Mucosa of gallbladder (tissue), 1 donor: ENCODE measurements around the gene NOM1. TPM values are rescaled to one million over a fixed set of nuclear protein-coding genes. Genes with fewer than 3 reads are reported as not detected.

Source experiments
- DNase-seq: peaks from one replicate; pipeline ENCODE4 v3.0.0-alpha.2; 2020; ENCODE audit warnings: low spot score
- total RNA-seq: library from RNA; stranded (reverse); gene quantifications from one replicate; pipeline ENCODE4 v1.2.1, GENCODE V29; 2021
- donor health status: DM: no; HTN: no; CAD: no.

NOM1 gene
- total RNA-seq, 1 donor from 2014 or later = 12.8 TPM

- DNase-seq = no peak
Measured at GRCh38 chr7:157017603-157018327, 68.3 kb downstream of the NOM1 start.

DNA sequence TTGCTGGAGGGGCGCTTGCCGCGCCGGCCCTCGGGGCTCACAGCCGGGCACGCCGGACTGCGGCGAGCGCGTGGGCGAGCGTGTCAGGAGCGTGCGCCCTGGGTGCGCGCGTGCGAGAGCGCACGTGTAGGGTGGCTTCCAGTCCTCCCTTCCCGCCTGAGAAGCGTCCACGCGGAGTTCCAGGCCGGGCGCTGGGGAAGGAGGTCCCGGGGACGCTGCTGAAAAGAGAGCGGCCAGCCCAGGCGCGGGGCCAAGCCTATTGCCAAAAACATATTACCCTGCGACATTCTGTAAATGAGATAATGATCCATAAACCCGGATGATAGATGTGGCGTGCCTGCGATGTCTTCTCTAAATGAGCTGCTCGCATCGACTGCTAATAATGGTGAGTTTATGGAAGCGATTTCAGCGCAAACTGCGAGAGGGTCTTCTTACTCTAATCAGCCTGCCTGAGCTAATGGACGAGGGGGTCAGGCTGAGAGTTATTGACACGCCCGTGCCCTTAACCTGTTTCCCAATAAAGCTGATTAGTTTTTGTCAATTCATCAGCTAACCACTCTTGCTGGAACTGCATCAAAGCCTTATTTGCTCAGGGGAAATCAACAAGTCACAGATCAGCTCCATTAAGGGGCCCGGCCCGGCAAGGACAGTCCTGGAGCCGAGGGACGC lies 69.0 kb downstream of the NOM1 start:
- DNase-seq = no peak

- DNase-seq = no peak
Measured at GRCh38 chr7:157018997-157019608, 69.6 kb downstream of the NOM1 start.

GRCh38 chr7:157019718-157020451 lies 70.4 kb downstream of the NOM1 start:
- DNase-seq = no peak

GRCh38 chr7:157020514-157021070 lies 71.1 kb downstream of the NOM1 start:
- DNase-seq = no peak

DNA sequence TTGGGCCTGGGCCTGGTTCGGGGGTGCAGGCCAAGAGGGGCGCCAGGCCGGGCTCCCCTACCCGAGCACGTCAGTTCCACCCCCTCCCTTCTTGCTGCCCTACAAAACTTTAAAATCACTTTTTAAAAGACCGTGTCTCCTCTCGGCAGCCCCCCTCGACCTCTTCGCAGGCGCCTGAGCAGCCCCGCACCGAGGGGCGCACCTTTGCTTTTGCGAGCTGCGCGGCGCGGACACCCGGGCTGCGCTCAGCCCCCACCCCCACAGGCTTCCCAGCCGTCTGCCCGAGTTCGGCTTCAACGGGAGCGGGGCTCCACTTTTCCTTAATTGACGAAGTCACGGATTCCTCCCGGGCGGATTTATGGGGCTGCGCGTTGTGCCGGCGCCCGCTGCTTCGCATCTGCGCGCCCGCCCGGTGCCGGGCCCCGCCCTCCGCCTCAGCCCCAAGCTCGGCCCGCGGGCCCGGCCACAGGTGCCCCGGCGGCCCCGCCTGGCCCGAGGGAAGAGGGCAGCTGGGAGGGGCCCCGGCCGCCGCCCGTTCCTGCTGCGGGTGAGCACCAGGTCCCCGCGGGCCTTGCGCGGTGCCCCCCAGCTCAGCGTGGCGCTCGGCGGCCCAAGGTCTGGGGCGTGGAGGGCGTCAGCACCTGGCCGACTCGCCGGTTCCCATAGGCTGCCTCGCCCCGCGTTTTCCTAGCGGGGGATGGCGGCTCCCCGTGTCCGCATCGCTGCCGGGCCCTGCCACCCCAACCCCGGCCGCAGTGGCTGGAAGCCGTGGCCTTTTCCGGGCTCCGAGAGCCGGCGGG lies 71.8 kb downstream of the NOM1 start:
- DNase-seq = no peak

- no peak for DNase-seq
Measured at GRCh38 chr7:157021871-157022680, 72.6 kb downstream of the NOM1 start.

Other genes with a start within 250 kb of the NOM1 start
- gene LMBR1, start 56.5 kb upstream of the NOM1 start, total RNA-seq = 51.4 TPM
- gene MNX1, start 61.0 kb downstream of the NOM1 start, total RNA-seq = 15.4 TPM
- 60.4 TPM for gene UBE3C, start 189.2 kb downstream of the NOM1 start, total RNA-seq